ENCODE data around the gene SSR2. TPM values are rescaled to one million over a fixed set of nuclear protein-coding genes. Genes with fewer than 3 reads are reported as not detected.

The SSR2 gene
- total RNA-seq, 1 donor from 2014 or later, result 450 TPM

GRCh38 chr1:156064615-156065014 lies 43.9 kb upstream of the SSR2 start:
- no peak overlapping the region for H3K4me3 ChIP-seq (ENCODE audit: low read depth, low read length)
- no peak for TF ChIP-seq CTCF (conservative IDR thresholded peaks at IDR 0.05; ENCODE audit: low read depth, low read length)
- no peak for DNase-seq (ENCODE audit: low read depth)

- DNase-seq (ENCODE audit: low read depth), result no peak
- no peak for TF ChIP-seq CTCF (conservative IDR thresholded peaks at IDR 0.05; ENCODE audit: low read depth, low read length)
- no peak overlapping the region for H3K4me3 ChIP-seq (ENCODE audit: low read depth, low read length)
Observed at GRCh38 chr1:156063997-156064285, 43.2 kb upstream of the SSR2 start.

- DNase-seq (ENCODE audit: low read depth), result no peak
- TF ChIP-seq CTCF (conservative IDR thresholded peaks at IDR 0.05; ENCODE audit: low read depth, low read length), result no peak
- H3K4me3 ChIP-seq (ENCODE audit: low read depth, low read length), result no peak overlapping the region
Observed at GRCh38 chr1:156062189-156062588, 41.4 kb upstream of the SSR2 start.

- no peak for DNase-seq (ENCODE audit: low read depth)
- no peak for TF ChIP-seq CTCF (conservative IDR thresholded peaks at IDR 0.05; ENCODE audit: low read depth, low read length)
- H3K4me3 ChIP-seq (ENCODE audit: low read depth, low read length), result no peak within 1 kb of the TSS
Observed at GRCh38 chr1:156060937-156061636, 40.3 kb upstream of the SSR2 start, which contains the start of gene RAB25. Gene RAB25, plus strand, starts transcription at chr1:156061160. Its CDS starts 241 bp downstream, at chr1:156061401.

- TF ChIP-seq CTCF (conservative IDR thresholded peaks at IDR 0.05; ENCODE audit: low read depth, low read length), result no peak
- no peak overlapping the region for H3K4me3 ChIP-seq (ENCODE audit: low read depth, low read length)
- DNase-seq (ENCODE audit: low read depth), result no peak
Observed at GRCh38 chr1:156056326-156056849, 35.6 kb upstream of the SSR2 start.

GRCh38 chr1:156055281-156056048 lies 34.7 kb upstream of the SSR2 start:
- H3K4me3 ChIP-seq (ENCODE audit: low read depth, low read length), result peak overlapping the region; percentile 100
- no peak for TF ChIP-seq CTCF (conservative IDR thresholded peaks at IDR 0.05; ENCODE audit: low read depth, low read length)
- DNase-seq (ENCODE audit: low read depth), result no peak

Measured in epithelial cell of proximal tubule (primary cell).